Esophagus squamous epithelium (tissue), 5 donors: ENCODE measurements around the gene CIITA. TPM values are rescaled to one million over a fixed set of nuclear protein-coding genes. Genes with fewer than 3 reads are reported as not detected.

Experiments used
- DNase-seq: peaks from one replicate; lab custom pipeline; 2025; lab: John Stamatoyannopoulos, UW
- H3K27ac ChIP-seq, 4 donors: fragments of 200-600 bp; sonication (generic); one replicate each; pipeline ENCODE4 v1.5.1; 2016 to 2019; ENCODE audit warnings: mild to moderate bottlenecking in 1 of 4
- H3K27me3 ChIP-seq, 4 donors: fragments of 200-600 bp; sonication (generic); 1 replicate in 3 of 4; 2 replicates in 1 of 4; pipeline versions ENCODE4 v1.5.1 to v1.6.0; 2017 to 2021; ENCODE audit warnings: antibody characterized with exemption in 1 of 4
- H3K36me3 ChIP-seq, 3 donors: fragments of 200-600 bp; sonication (generic); one replicate each; pipeline ENCODE4 v1.5.1; 2016 to 2019
- H3K4me1 ChIP-seq, 3 donors: fragments of 200-600 bp; sonication (generic); one replicate each; pipeline ENCODE4 v1.5.1; 2017 to 2019
- H3K4me3 ChIP-seq, 4 donors: fragments of 200-600 bp; sonication (generic); 1 replicate in 3 of 4; 2 replicates in 1 of 4; pipeline ENCODE4 v1.5.1; 2016 to 2019; ENCODE audit warnings: mild to moderate bottlenecking in 2 of 4, moderate library complexity in 1 of 4
- H3K9me3 ChIP-seq, 3 donors: fragments of 200-600 bp; sonication (generic); one replicate each; pipeline ENCODE4 v1.5.1; 2016 to 2019
- CTCF ChIP-seq, 6 experiments: fragments of 450-650 bp in 4 of 6; fragments of 200-600 bp in 2 of 6; sonication (generic) in 2 of 6; IDR thresholded peaks; one replicate each; pipeline ENCODE4 v1.5.1; 2016 to 2019; ENCODE audit warnings: antibody characterized with exemption in 6 of 6, mild to moderate bottlenecking in 4 of 6, moderate library complexity in 4 of 6
- POLR2A ChIP-seq, 4 donors: fragments of 450-650 bp; IDR thresholded peaks; one replicate each; pipeline ENCODE4 v1.6.1; 2017; ENCODE audit warnings: antibody characterized with exemption in 4 of 4, mild to moderate bottlenecking in 4 of 4, moderate library complexity in 3 of 4
- WGBS, 2 donors: methylation state at CpG; one replicate each; pipeline ENCODE4 v1.1.5; 2018; 5-methylcytosine and 5-hydroxymethylcytosine counted together
- intact Hi-C: fragments of 100-400 bp; cut with DNase I; formaldehyde crosslinking; loops from one replicate; pipeline ENCODE4 v1.15.0; 2022
- total RNA-seq, 4 donors: library from RNA; depleted of rRNA; stranded (reverse); fragments of >200 nt; gene quantifications; one replicate each; pipeline ENCODE4 v1.1.0, GENCODE V29; 2016
- donor health status: DM: yes; HTN: yes; CAD: no.

CIITA gene
- total RNA-seq, 4 donors from 2014 or later, result 3.2 to 12.6 (median 5.7) TPM

DNA sequence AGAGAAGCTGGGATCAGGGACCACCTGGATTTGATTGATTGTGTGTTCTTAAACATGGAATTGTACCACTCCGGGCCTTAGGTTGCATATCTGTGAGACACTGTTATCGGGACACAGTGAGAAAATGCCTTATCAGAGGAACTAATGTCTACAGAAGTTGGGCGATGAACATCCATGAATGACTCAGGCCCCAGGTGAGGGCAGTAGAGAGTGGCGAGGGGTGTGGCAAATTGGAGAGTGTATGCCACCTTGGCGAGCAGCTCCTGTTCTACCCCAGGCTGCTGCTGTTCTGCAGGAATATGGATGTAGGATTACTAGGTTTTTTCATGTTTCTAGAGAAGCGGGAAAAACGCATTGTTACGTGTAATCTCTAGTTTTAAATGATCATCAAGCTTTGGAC, 106.2 kb downstream of the CIITA start:
- intact Hi-C loops, result no loop called here
- peaks cover 7 to 50% (median 21%) of the 10 kb centered on the region in 3 donors for H3K4me1 ChIP-seq
- peaks cover 0 to 53% (median 3%) of the 10 kb centered on the region in 3 donors for H3K36me3 ChIP-seq
- no peak overlapping the region for H3K4me3 ChIP-seq
- TF ChIP-seq POLR2A (IDR thresholded peaks at IDR 0.05) (no peak), CTCF (IDR thresholded peaks at IDR 0.05) (peak in 1 of 6 experiments; percentile 25)
- no peaks in the 10 kb centered on the region for H3K27me3 ChIP-seq
- WGBS, 2 donors, result 74 to 78% methylated on average over 8 of the region's 8 CpGs
- no peaks in the 10 kb centered on the region for H3K9me3 ChIP-seq
- no peak for DNase-seq
- peak overlapping the region in 1 of 4 donors; percentile 81 for H3K27ac ChIP-seq

DNA sequence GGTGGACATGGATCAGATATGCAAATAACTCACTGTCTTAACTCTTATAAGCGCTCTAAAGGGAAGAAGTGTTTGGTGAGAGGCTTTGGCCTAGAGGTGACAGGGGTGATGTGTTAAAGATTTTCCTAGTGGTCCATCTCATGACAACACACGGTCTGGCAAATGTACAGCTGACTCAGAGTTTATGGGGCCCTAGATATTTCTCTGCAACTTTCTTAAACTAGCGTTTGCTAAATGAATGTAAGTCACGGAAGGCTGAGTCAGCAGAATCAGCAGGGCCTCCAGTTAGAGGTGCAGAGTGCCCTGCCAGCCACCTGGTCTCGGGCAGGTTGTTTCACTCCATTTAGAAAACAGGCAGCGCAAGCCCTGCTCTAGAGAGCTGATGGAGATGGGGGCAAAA, 107.5 kb downstream of the CIITA start:
- 83 to 84% methylated on average over 5 to 6 of the region's 6 CpGs for WGBS, 2 donors
- no peak overlapping the region for H3K27ac ChIP-seq
- H3K9me3 ChIP-seq, result no peaks in the 10 kb centered on the region
- no peak overlapping the region for H3K4me3 ChIP-seq
- H3K4me1 ChIP-seq, result peaks cover 7 to 45% (median 20%) of the 10 kb centered on the region in 3 donors
- DNase-seq, result no peak
- intact Hi-C loops, result no loop called here
- no peak for TF ChIP-seq POLR2A (IDR thresholded peaks at IDR 0.05)
- no peak for TF ChIP-seq CTCF (IDR thresholded peaks at IDR 0.05)
- no peaks in the 10 kb centered on the region for H3K27me3 ChIP-seq
- H3K36me3 ChIP-seq, result peaks cover 0 to 53% (median 10%) of the 10 kb centered on the region in 3 donors

Other genes starting within 250 kb of the CIITA start
- gene TEKT5, start 182.3 kb upstream of the CIITA start, total RNA-seq, result not detected
- 10 to 100 TPM; 18.9 to 25.6 (median 21.1) TPM for gene NUBP1, start 133.4 kb upstream of the CIITA start, total RNA-seq
- gene TVP23A, start 58.4 kb upstream of the CIITA start, total RNA-seq, result under 1 TPM in 1 of 4 donors, not detected in 3; 0.19 TPM
- gene DEXI, start 65.3 kb downstream of the CIITA start, total RNA-seq, result 10 to 100 TPM; 22.6 to 60.1 (median 28.4) TPM
- 10 to 100 TPM; 20.3 to 25.7 (median 25.1) TPM for gene CLEC16A, start 67.4 kb downstream of the CIITA start, total RNA-seq